Measurements from ENCODE around the gene FEM1B. TPM values are rescaled to one million over a fixed set of nuclear protein-coding genes. Genes with fewer than 3 reads are reported as not detected.
A peak's percentile ranks its signal among the peaks of the same experiment; 100 is the strongest.

FEM1B gene
- total RNA-seq, 1 donor from 2014 or later: 34.3 TPM

GRCh38 chr15:68307131-68307928, 29.8 kb downstream of the FEM1B start:
- DNase-seq (ENCODE audit: low read depth in 2 of 2): no peak

GRCh38 chr15:68309024-68309423, 31.5 kb downstream of the FEM1B start:
- peak in 1 of 2 donors; percentile 55 for DNase-seq (ENCODE audit: low read depth in 2 of 2)

DNA sequence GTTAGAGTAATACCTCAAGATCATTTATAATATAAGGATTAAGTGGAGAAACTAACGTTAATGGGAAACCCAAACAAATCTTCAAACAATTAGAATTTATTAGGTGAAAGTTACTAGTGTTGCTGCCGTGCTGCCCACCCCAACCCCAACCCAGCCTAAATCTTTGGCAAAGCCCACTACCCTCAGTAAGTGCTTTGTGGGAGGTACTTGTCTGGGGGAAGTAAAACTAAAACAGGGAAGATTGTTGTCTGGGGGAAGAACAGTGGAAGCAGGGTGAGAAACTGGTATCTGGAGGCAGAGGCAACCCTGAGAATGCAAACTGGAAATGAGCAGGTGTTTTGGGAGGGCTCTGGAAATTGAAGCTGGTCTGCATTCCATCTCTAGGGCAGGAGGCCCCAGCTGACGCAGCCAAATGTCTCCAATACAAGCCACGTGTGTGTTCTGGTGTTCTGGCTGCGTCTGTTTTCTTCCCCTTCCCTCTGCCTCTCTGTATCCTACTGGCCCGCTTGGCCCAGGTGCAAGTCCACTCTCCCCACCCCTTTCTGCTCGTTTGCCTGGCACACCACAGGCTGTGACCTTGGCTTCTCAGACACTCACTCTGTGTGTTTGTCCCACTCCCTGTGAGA, 32.7 kb downstream of the FEM1B start:
- DNase-seq (ENCODE audit: low read depth in 2 of 2): no peak

- no peak for DNase-seq (ENCODE audit: low read depth in 2 of 2)
Observed at GRCh38 chr15:68310804-68311463, 33.4 kb downstream of the FEM1B start.

- no peak for DNase-seq (ENCODE audit: low read depth in 2 of 2)
Observed at GRCh38 chr15:68311464-68311835, 33.9 kb downstream of the FEM1B start.

DNA sequence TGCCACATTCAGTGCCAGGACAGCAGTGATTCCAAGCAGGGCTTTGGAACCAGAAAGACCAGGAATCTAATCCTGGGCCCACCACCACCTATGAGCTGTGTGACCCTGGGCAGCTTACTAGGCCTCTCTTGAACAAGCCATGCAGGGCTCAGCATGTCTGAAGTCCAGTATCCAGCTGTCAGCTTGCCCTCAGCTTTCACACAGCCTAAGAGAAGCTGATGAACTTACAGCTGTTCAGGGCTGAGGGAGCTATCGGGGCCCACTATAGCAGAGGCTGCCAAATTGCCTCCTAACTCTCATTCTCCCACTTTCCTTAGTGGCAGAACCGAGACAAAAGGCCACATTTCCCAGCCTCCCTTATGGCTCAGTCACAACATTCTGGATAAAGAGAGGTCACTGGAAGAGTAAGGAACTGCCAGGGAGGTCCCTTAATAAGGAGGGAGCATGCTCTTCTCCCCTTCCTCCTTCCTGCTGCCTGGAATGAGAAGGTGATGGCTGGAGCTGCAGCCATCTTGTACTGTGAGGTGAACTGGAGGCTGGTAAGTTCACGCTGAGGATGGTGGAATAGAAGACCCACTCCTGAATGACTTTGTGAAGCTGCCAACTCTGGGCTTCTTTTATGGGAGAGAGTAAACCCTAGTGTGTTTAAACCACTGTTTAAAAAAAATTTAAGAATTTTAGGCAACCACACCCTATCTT, 34.5 kb downstream of the FEM1B start:
- no peak for DNase-seq (ENCODE audit: low read depth in 2 of 2)

- no peak for DNase-seq (ENCODE audit: low read depth in 2 of 2)
Observed at GRCh38 chr15:68312701-68313204, 35.2 kb downstream of the FEM1B start.

DNA sequence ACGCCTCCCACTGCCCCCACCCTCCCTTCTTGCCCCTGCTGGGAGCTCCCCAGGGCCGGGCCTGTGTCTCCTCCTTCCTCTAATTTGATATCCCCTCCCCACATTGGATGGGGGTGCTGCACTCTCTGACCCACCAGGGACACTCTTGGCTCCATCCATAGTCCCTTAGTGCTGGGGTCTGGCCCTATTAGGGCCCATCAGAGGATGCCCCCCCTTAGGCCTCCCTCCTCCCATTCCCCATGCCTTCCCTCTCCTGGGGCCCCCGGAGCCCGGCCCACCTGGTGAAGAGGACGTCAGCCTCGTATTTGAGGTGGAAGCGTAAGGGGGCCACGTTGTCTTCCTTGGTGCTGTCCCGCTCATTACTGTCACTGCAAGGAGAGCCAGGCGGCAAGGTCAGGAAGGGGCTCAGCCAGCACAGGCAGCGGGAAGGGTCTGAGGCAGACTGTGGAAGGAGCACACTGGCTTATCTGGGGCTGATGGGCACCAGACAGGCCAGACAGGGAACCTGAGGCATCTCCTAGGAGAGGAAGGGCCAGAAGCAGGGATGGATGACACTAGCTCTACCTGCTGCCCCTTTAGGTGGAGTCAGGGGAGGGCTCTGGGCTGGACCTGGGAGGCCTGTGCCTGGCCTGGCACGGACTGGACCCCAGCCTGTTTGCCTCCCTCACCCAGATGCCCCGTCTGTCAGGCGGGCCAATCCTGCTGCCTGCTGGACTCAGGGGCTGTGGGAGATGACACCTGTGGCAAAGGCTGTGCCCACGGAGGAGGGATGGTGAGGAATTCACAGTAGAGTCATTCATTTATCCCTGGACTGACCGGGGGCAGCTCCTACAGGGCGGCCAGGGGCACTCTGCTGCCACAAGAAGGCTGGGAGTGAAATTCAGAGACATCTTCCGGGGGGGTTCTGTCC, 36.2 kb downstream of the FEM1B start:
- no peak for DNase-seq (ENCODE audit: low read depth in 2 of 2)

- peak in 1 of 2 donors; percentile 55 for DNase-seq (ENCODE audit: low read depth in 2 of 2)
Observed at GRCh38 chr15:68314563-68314962, 37.0 kb downstream of the FEM1B start.

- no peak for DNase-seq (ENCODE audit: low read depth in 2 of 2)
Observed at GRCh38 chr15:68315035-68315434, 37.5 kb downstream of the FEM1B start.

- peak in 1 of 2 donors; percentile 79 for DNase-seq (ENCODE audit: low read depth in 2 of 2)
Observed at GRCh38 chr15:68315495-68316031, 38.0 kb downstream of the FEM1B start.

DNA sequence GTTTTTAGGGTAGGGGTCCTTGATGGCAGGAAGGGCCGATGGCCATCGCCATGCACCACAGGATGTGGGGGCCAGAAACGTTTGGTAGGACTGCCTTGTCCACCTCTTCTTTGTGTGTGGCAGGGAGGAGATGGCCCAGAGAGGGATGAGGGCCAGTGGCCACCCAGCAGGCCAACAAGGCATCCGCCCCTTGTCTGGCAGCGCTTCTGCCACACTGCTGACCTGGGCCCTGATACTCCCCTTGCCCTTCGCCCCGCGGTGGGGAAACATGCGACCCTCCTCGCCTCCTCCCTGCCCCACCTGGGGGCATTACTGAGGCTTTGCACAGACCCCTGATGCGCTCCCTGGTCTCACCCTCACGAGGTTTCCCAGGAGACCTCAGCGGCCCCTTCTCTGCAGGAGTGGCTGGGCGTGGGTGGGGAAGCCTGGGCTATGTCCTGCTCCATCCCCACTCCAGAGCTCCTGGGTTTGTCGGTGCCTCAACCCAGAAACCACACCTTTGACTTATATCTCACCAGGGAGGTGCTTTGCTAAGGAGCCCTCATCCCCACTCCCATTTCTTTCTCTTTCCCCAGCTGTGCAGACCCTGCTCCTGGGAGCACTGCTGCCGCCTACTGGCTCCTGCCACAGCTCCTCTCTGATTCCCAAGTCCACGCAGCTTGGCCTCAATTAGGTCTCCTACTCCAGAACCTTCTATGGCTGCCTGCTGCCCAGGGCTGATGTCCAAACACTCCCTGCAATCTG, 38.7 kb downstream of the FEM1B start:
- DNase-seq (ENCODE audit: low read depth in 2 of 2): peak; percentile 17 to 45

DNA sequence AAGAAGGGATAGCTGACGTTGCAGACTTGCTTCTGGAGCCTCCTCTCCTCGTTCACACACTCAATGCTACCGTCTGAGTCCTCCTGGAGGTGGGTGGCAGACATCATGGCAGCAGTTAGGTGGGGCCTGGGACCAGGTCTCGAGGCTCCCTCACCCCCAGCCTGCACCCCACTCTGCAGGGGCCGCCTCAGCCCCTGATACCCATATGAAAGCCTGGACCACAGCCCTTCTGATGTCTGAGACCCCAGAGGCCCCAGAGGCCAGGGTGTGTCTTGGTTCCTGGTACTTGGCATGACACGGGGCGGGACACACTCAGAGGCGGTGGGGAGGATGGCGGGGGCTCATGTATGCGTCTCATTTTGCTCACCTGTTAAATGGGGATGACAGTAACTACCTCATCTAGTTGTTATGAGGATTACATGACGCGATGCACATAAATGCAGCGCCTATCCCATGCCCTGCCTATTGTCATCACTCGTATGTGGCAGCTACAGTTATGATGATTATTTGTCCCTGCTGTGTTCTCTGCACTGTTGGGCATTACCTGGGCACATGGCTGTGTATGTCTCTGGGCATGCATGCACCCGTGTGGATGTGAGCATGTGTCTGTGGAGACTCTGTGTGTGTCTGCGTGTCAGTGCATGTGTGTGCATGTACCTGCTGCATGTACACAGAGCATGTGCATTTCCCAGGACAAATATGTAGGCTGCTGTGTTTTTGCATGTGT, 39.9 kb downstream of the FEM1B start:
- DNase-seq (ENCODE audit: low read depth in 2 of 2): no peak

DNA sequence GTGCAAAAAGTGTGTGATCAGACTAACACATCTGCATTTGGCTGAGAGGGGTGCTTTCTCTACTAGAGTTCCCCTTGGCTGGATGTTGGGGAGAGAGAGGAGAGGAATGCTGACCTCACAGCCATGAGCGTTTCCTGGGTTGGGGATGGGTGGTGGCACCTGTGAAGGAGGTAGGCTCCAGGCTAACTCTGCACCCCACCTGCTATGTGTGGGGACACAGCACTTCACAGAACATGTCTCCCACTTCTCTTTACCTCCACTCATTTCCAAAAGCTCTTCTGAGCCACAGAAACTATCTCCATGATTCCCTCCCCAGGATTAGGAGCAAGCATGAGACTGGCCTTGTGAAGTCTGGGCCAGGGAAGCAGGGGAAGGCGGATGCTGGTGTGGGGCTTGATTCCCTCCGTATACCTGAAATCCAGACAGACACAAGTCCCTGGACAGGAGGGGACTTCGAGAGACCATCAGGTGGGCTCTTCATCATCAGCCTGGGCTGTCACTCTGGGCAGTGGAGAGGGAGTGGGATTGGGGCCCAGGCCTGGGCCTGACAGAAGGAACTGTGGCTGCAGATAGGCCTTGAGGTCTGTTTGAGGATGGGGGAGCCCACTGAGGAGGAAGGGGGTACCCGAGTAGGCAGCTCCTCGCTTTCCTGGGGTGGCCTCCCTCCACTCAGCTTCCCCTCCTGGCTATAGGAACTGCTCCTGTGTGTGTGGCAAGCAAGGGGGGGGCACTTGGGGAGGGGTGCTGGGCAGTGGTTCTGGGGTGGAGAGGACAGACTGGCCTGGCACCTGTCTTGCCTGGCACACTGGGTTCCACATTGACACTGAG, 40.7 kb downstream of the FEM1B start:
- DNase-seq (ENCODE audit: low read depth in 2 of 2): no peak

DNA sequence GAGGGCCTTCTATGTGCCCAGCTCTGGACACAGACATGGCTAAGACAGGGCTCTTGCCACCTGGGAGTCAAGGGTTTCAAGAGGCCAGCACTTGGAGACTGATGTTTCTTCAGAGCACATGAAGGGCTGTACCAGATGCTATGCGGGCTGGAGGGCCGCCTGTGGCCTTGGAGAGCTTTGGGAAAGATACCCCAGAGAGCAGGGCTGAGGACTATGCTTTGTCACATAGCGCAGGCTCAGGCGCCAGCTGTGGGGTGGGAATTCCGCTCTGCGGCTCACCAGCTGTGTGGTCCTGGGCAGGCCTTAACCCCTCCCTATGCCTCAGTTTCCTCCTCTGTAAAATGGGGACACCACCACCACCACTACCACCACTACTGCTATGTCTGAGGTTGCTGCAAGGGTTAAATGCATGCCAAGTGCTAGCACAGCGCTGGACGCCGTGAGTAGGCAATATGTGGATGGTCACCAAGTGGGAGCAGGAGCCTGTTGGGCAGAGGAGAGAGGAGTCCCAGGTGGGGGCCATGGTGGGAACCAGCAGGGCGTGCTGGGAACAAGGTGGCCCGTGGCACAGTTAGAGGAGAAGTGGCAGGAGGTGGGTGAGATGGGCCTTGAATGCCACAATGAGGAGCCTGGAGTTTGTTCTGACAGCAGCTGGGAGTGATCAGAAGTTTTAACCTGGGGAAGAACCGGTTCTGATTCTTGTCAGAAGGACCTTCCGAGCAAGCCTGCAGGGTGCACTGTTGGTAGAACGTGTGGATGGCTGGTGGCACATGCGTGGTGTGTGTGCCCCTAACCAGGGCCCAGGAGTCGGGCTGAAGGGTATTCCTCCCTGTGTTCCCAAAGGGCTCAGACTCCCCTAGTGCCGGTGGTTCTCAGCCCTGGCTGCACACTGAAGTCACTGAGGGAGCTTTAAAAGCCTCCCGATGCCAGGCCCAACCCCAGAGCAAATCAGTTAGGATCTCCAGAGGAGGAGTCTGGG, 41.7 kb downstream of the FEM1B start:
- DNase-seq (ENCODE audit: low read depth in 2 of 2): no peak

- no peak for DNase-seq (ENCODE audit: low read depth in 2 of 2)
Observed at GRCh38 chr15:68319997-68320396, 42.5 kb downstream of the FEM1B start.

GRCh38 chr15:68321229-68321628, 43.7 kb downstream of the FEM1B start:
- DNase-seq (ENCODE audit: low read depth in 2 of 2): no peak
